Nasal cavity respiratory epithelium epithelial cell of viscerocranial mucosa (primary cell): Measurements from ENCODE around the gene TBX1. TPM values are rescaled to one million over a fixed set of nuclear protein-coding genes. Genes with fewer than 3 reads are reported as not detected.

Experiments
- total RNA-seq: library from RNA; depleted of rRNA; stranded (reverse); fragments of >200 nt; gene quantifications from 2 replicates; pipeline ENCODE4 v1.2.3, GENCODE V29; 2014

TBX1 gene
- total RNA-seq, result 7.9 and 9.8 TPM in 2 replicates

DNA sequence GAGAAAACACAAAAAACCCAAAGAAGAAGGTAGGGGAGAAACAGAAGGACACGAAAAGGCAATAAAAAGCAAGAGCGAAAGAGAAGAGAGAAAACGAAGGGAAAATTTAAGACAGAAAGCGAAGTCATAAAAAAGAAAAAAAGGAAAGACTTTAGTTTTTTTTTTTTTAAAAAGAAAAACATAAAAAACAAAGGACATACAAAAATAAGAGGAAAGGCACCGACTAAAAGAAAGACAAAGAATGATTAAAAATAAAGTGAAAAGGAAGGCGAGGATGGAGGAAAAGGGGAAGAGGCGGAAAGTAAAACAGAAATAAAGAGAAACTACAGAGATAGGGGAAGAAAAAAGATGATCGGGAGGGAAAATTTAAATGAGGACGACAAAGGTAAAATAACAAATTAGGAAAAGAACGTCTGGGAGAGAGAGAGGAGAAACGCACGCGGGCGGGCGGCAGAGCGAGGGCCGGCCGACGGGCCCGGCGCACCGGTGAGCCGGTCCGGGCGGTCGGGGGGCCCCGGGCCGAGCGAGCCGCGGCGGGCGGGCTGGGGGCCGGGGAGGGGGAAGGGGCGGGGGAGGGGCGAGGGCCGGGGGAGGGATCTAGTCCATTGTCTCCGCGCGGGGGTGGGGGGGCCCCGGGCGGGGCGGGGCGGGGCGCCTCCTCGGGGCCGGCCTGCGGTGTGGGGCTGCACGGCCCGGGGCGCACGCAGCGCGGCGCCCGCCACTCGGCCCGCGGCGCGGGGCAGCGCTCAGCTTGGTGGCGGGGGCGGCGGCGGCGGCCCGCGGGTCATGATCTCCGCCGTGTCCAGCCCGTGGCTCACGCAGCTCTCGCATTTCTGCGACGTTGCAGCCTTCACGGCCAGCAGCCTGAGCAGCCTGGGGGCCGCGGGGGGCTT lies at the start of gene TBX1:
Gene TBX1 (plus strand): TSS at position 721 of the 893 bp plus-strand sequence. CDS start 66 bp downstream, at position 787.

DNA sequence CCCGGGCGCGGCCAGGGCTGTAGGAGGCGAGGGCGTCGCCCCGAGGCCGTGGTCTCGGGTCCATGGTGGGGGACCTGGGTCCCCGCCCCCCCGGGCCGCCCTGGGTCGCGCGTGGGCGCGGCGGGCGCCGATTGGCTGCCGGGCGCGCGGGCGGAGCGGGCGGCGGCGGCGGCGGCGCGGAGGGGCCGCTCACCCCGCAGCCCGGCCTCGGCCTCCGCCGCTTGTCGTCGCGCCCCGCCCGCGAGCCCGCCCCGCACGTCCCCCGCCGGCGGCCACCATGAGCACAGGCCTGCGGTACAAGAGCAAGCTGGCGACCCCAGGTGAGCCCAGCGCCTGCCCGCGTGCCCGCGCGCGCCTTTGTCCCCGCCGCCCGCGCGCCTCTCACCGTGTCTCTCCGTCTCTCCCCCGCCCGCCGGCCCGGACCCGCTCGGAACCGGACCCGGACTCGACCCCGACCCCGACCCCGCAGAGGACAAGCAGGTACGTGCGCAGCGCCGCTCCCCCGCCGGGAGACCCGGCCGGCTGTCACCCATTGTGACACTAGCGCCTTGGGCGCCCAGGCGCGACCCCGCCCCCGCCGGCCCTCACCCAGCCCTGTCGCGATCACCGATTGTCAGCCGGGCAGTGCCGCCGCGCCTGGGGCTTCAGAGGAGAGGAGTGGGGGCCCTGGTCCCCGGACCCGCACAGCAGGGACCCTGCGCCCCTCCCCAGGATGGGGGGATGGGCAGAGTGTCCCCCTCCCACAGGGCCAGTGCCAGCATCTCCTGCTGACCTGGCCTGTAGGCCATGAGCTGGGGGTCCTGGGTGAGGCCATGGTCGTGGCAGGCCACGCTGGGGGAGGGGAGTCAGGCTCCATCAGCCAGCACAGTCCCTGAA lies 46.0 kb upstream of the TBX1 start, which contains the start of gene SEPTIN5:
Gene SEPTIN5 (plus strand): TSS at position 192 of the 876 bp plus-strand sequence. CDS start 86 bp downstream, at position 278.

DNA sequence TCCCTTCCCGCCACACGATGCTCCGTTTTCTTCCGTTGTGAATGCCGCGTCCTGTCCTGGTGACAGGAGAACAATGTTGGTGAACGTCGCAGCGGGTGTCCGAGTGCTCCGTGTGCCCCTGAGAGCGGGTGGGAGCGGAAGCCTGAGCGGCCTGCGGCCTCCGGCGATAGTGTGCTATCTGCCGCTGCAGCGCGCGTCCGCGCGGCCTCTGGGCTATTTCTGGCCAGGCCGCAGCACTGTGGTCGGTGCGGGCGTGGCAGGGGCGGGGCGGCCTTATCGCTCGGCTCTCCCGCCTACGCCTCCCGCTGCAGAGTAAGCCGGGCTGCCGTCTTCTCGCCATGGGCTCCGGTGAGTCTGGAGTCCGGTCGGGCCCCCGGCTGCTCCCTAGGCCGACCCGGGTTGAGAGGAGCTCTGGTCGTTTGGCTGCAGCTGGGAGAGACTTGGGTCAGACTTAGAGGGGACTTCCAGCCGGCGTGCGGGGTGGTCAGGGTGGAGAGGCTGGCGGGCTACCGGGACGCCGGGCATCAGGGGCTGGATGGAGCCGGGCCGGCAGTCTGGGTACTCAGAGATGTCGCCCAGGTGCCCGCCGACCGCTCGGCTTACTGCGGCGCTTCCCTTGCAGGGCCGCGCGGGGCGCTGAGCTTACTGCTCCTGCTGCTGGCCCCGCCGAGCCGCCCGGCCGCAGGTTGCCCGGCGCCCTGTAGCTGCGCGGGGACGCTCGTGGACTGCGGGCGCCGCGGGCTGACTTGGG lies 37.2 kb upstream of the TBX1 start, which contains the start of gene GP1BB:
Gene GP1BB (plus strand): TSS at position 308 of the 751 bp plus-strand sequence. CDS start 31 bp downstream, at position 339.

Other genes starting within 250 kb of the TBX1 start
- gene CLDN5, start 236.4 kb upstream of the TBX1 start, total RNA-seq, result 1.0 TPM in 1 of 2 replicates, not detected in the other
- 4.4 and 22.6 TPM in 2 replicates for gene SEPTIN5, start 46.3 kb upstream of the TBX1 start, total RNA-seq
- gene GP1BB, start 37.2 kb upstream of the TBX1 start, total RNA-seq, result 0.68 and 1.9 TPM in 2 replicates
- gene GNB1L, start 94.1 kb downstream of the TBX1 start, total RNA-seq, result 5.1 and 9.9 TPM in 2 replicates
- 22.2 and 28.7 TPM in 2 replicates for gene RTL10, start 94.1 kb downstream of the TBX1 start, total RNA-seq
- 174 and 239 TPM in 2 replicates for gene COMT, start 181.0 kb downstream of the TBX1 start, total RNA-seq
- 11.3 and 11.7 TPM in 2 replicates for gene TXNRD2, start 181.0 kb downstream of the TBX1 start, total RNA-seq